ENCODE data around the gene RANBP9. TPM values are rescaled to one million over a fixed set of nuclear protein-coding genes. Genes with fewer than 3 reads are reported as not detected.

Gene RANBP9
- total and polyA plus RNA-seq, 2 experiments from 2014 or later: 12.1 to 31.8 TPM

DNA sequence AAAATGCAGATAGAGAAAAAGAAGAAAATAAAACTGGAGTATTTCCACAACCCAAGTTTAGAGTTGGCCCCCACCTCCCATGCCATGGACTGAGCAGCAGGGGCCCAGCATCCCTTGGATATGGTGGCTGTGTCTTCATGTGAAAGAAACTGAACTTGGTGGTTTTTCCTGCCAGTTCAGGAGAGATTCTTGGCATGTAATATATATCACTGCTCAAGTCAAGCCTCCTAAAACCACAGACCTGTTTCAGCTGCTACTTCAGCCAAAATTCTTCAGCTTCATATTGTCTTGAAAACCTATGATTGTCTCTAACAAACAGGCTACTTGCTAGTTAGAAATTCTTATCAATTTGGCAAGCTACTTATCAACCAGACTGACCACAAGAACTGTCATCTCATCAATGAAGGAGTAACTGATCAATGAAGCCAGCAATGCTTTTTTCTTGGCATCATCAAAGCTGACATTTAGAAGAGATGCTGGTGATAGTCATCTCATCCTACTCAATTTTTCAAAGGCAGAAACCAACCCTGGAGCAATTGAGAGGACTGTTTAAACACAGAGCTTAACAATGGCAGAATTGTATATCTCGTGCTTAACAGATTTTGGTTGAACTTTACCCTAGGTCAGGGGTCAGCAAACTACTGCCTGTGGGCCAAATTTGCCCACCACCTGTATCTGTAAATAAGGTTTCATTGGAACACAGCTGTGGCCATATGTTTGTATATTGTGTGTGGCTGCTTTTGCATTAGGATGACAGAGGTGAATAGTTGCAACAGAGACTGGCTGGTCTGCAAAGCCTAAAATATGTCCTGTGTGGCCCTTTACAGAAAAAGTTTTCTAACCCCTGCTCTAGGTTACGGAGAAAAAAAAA is 106.9 kb downstream of the RANBP9 start (continued):
- TF ChIP-seq, protein P1, sequence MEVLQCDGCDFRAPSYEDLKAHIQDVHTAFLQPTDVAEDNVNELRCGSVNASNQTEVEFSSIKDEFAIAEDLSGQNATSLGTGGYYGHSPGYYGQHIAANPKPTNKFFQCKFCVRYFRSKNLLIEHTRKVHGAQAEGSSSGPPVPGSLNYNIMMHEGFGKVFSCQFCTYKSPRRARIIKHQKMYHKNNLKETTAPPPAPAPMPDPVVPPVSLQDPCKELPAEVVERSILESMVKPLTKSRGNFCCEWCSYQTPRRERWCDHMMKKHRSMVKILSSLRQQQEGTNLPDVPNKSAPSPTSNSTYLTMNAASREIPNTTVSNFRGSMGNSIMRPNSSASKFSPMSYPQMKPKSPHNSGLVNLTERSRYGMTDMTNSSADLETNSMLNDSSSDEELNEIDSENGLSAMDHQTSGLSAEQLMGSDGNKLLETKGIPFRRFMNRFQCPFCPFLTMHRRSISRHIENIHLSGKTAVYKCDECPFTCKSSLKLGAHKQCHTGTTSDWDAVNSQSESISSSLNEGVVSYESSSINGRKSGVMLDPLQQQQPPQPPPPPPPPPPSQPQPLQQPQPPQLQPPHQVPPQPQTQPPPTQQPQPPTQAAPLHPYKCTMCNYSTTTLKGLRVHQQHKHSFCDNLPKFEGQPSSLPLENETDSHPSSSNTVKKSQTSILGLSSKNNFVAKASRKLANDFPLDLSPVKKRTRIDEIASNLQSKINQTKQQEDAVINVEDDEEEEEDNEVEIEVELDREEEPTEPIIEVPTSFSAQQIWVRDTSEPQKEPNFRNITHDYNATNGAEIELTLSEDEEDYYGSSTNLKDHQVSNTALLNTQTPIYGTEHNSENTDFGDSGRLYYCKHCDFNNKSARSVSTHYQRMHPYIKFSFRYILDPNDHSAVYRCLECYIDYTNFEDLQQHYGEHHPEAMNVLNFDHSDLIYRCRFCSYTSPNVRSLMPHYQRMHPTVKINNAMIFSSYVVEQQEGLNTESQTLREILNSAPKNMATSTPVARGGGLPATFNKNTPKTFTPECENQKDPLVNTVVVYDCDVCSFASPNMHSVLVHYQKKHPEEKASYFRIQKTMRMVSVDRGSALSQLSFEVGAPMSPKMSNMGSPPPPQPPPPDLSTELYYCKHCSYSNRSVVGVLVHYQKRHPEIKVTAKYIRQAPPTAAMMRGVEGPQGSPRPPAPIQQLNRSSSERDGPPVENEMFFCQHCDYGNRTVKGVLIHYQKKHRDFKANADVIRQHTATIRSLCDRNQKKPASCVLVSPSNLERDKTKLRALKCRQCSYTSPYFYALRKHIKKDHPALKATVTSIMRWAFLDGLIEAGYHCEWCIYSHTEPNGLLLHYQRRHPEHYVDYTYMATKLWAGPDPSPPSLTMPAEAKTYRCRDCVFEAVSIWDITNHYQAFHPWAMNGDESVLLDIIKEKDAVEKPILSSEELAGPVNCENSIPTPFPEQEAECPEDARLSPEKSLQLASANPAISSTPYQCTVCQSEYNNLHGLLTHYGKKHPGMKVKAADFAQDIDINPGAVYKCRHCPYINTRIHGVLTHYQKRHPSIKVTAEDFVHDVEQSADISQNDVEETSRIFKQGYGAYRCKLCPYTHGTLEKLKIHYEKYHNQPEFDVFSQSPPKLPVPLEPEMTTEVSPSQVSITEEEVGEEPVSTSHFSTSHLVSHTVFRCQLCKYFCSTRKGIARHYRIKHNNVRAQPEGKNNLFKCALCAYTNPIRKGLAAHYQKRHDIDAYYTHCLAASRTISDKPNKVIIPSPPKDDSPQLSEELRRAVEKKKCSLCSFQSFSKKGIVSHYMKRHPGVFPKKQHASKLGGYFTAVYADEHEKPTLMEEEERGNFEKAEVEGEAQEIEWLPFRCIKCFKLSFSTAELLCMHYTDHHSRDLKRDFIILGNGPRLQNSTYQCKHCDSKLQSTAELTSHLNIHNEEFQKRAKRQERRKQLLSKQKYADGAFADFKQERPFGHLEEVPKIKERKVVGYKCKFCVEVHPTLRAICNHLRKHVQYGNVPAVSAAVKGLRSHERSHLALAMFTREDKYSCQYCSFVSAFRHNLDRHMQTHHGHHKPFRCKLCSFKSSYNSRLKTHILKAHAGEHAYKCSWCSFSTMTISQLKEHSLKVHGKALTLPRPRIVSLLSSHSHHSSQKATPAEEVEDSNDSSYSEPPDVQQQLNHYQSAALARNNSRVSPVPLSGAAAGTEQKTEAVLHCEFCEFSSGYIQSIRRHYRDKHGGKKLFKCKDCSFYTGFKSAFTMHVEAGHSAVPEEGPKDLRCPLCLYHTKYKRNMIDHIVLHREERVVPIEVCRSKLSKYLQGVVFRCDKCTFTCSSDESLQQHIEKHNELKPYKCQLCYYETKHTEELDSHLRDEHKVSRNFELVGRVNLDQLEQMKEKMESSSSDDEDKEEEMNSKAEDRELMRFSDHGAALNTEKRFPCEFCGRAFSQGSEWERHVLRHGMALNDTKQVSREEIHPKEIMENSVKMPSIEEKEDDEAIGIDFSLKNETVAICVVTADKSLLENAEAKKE (CRISPR knock-in tag; IDR thresholded peaks at IDR 0.05): no peak
- TF ChIP-seq EZH2 (IDR thresholded peaks at IDR 0.05; ENCODE audit: low read depth, unreplicated experiment): no peak
- TF ChIP-seq, protein P2, sequence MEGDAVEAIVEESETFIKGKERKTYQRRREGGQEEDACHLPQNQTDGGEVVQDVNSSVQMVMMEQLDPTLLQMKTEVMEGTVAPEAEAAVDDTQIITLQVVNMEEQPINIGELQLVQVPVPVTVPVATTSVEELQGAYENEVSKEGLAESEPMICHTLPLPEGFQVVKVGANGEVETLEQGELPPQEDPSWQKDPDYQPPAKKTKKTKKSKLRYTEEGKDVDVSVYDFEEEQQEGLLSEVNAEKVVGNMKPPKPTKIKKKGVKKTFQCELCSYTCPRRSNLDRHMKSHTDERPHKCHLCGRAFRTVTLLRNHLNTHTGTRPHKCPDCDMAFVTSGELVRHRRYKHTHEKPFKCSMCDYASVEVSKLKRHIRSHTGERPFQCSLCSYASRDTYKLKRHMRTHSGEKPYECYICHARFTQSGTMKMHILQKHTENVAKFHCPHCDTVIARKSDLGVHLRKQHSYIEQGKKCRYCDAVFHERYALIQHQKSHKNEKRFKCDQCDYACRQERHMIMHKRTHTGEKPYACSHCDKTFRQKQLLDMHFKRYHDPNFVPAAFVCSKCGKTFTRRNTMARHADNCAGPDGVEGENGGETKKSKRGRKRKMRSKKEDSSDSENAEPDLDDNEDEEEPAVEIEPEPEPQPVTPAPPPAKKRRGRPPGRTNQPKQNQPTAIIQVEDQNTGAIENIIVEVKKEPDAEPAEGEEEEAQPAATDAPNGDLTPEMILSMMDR (conservative IDR thresholded peaks at IDR 0.05; ENCODE audit: low read depth in 2 of 2): no peak
- TF ChIP-seq, protein P3, sequence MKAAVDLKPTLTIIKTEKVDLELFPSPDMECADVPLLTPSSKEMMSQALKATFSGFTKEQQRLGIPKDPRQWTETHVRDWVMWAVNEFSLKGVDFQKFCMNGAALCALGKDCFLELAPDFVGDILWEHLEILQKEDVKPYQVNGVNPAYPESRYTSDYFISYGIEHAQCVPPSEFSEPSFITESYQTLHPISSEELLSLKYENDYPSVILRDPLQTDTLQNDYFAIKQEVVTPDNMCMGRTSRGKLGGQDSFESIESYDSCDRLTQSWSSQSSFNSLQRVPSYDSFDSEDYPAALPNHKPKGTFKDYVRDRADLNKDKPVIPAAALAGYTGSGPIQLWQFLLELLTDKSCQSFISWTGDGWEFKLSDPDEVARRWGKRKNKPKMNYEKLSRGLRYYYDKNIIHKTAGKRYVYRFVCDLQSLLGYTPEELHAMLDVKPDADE (IDR thresholded peaks at IDR 0.05): no peak
- TF ChIP-seq NANOG (IDR thresholded peaks at IDR 0.05; ENCODE audit: borderline replicate concordance): no peak
- TF ChIP-seq CREB1 (CRISPR knock-in tag; IDR thresholded peaks at IDR 0.05; ENCODE audit: low read depth): no peak
- no peak for TF ChIP-seq POLR2AphosphoS5 (IDR thresholded peaks at IDR 0.05; ENCODE audit: low read depth)
- TF ChIP-seq JUNB (IDR thresholded peaks at IDR 0.05; ENCODE audit: unreplicated experiment): no peak
